Skeletal muscle satellite cell (primary cell): ENCODE results near the gene SLC6A1.

Source experiments
- H3K27me3 ChIP-seq: 2 replicates; pipeline ENCODE4 v1.7.0; 2013; ENCODE audit warnings: low read length; ENCODE audit not compliant: control insufficient read depth, insufficient read depth
- H3K36me3 ChIP-seq: 2 replicates; pipeline ENCODE4 v1.7.0; 2013; ENCODE audit warnings: mild to moderate bottlenecking, control low read depth, low read length; ENCODE audit not compliant: insufficient read depth
- H3K4me1 ChIP-seq: 2 replicates; pipeline ENCODE4 v1.7.0; 2013; ENCODE audit warnings: low read length; ENCODE audit not compliant: control insufficient read depth, insufficient read depth
- H3K4me2 ChIP-seq: 2 replicates; pipeline ENCODE4 v1.7.0; 2013; ENCODE audit warnings: mild to moderate bottlenecking, low read length
- H3K4me3 ChIP-seq: 2 replicates; pipeline ENCODE4 v1.7.0; 2013; ENCODE audit warnings: low read length
- H3K9ac ChIP-seq: 2 replicates; pipeline ENCODE4 v1.7.0; 2013; ENCODE audit warnings: mild to moderate bottlenecking, low read depth, low read length, moderate library complexity
- H3K9me3 ChIP-seq: replicated peaks from 2 replicates; pipeline ENCODE4 v1.7.0; 2013; ENCODE audit warnings: mild to moderate bottlenecking, control low read depth, low read length

Gene SLC6A1

GRCh38 chr3:11024181-11024580, 31.6 kb downstream of the SLC6A1 start:
- no peak overlapping the region for H3K9ac ChIP-seq
- H3K4me2 ChIP-seq = no peak overlapping the region
- no peak overlapping the region for H3K4me3 ChIP-seq
- H3K27me3 ChIP-seq = peaks cover 57% of the 10 kb centered on the region
- no peaks in the 10 kb centered on the region for H3K4me1 ChIP-seq
- no peaks in the 10 kb centered on the region for H3K36me3 ChIP-seq
- no peaks in the 10 kb centered on the region for H3K9me3 ChIP-seq

- H3K4me3 ChIP-seq = no peak overlapping the region
- H3K36me3 ChIP-seq = no peaks in the 10 kb centered on the region
- H3K4me2 ChIP-seq = no peak overlapping the region
These were observed 37.4 kb downstream of the SLC6A1 start for GRCh38 chr3:11029948-11030347.

GRCh38 chr3:11033871-11034270, 41.3 kb downstream of the SLC6A1 start:
- Histone ChIP-seq H3K36me3 (no peaks in the 10 kb centered on the region), H3K27me3 (peaks cover 19% of the 10 kb centered on the region), H3K9me3 (no peaks in the 10 kb centered on the region), H3K4me3 (no peak overlapping the region), H3K9ac (no peak overlapping the region), H3K4me2 (no peak overlapping the region), H3K4me1 (no peaks in the 10 kb centered on the region)

More at GRCh38 chr3:11029948-11030347, 37.4 kb downstream of the SLC6A1 start:
- no peaks in the 10 kb centered on the region for H3K4me1 ChIP-seq
- no peak overlapping the region for H3K9ac ChIP-seq
- peaks cover 7% of the 10 kb centered on the region for H3K27me3 ChIP-seq
- H3K9me3 ChIP-seq = no peaks in the 10 kb centered on the region

- Histone ChIP-seq H3K4me1 (no peaks in the 10 kb centered on the region), H3K4me2 (no peak overlapping the region), H3K9ac (no peak overlapping the region), H3K27me3 (peaks cover 22% of the 10 kb centered on the region), H3K4me3 (no peak overlapping the region), H3K9me3 (no peaks in the 10 kb centered on the region), H3K36me3 (no peaks in the 10 kb centered on the region)
These were observed 41.9 kb downstream of the SLC6A1 start for GRCh38 chr3:11034309-11034985.

- H3K27me3 ChIP-seq = peaks cover 31% of the 10 kb centered on the region
- H3K9me3 ChIP-seq = no peaks in the 10 kb centered on the region
- H3K36me3 ChIP-seq = no peaks in the 10 kb centered on the region
- H3K4me2 ChIP-seq = no peak overlapping the region
- no peaks in the 10 kb centered on the region for H3K4me1 ChIP-seq
- no peak overlapping the region for H3K4me3 ChIP-seq
- H3K9ac ChIP-seq = no peak overlapping the region
These were observed 43.4 kb downstream of the SLC6A1 start for GRCh38 chr3:11035757-11036505.

GRCh38 chr3:11037241-11037873, 44.8 kb downstream of the SLC6A1 start:
- no peaks in the 10 kb centered on the region for H3K4me1 ChIP-seq
- no peak overlapping the region for H3K9ac ChIP-seq
- H3K4me2 ChIP-seq = no peak overlapping the region
- no peaks in the 10 kb centered on the region for H3K36me3 ChIP-seq
- H3K27me3 ChIP-seq = peaks cover 41% of the 10 kb centered on the region
- no peak overlapping the region for H3K4me3 ChIP-seq
- no peaks in the 10 kb centered on the region for H3K9me3 ChIP-seq

GRCh38 chr3:11037976-11038375, 45.4 kb downstream of the SLC6A1 start:
- Histone ChIP-seq H3K4me3 (no peak overlapping the region), H3K4me1 (no peaks in the 10 kb centered on the region), H3K36me3 (no peaks in the 10 kb centered on the region), H3K9ac (no peak overlapping the region), H3K4me2 (no peak overlapping the region), H3K9me3 (no peaks in the 10 kb centered on the region), H3K27me3 (peaks cover 44% of the 10 kb centered on the region)

- no peaks in the 10 kb centered on the region for H3K9me3 ChIP-seq
- peaks cover 64% of the 10 kb centered on the region for H3K27me3 ChIP-seq
- no peak overlapping the region for H3K4me2 ChIP-seq
- no peaks in the 10 kb centered on the region for H3K36me3 ChIP-seq
- H3K4me3 ChIP-seq = no peak overlapping the region
- no peak overlapping the region for H3K9ac ChIP-seq
- no peaks in the 10 kb centered on the region for H3K4me1 ChIP-seq
These were observed 53.0 kb downstream of the SLC6A1 start for GRCh38 chr3:11045536-11045935.

- Histone ChIP-seq H3K4me3 (no peak overlapping the region), H3K9me3 (no peaks in the 10 kb centered on the region), H3K27me3 (peaks cover 67% of the 10 kb centered on the region), H3K36me3 (no peaks in the 10 kb centered on the region), H3K4me1 (no peaks in the 10 kb centered on the region), H3K9ac (no peak overlapping the region), H3K4me2 (no peak overlapping the region)
These were observed 55.0 kb downstream of the SLC6A1 start for GRCh38 chr3:11047500-11047899.

- H3K4me2 ChIP-seq = no peak overlapping the region
- no peaks in the 10 kb centered on the region for H3K36me3 ChIP-seq
- peaks cover 79% of the 10 kb centered on the region for H3K27me3 ChIP-seq
- H3K9me3 ChIP-seq = no peaks in the 10 kb centered on the region
- no peak overlapping the region for H3K4me3 ChIP-seq
- H3K4me1 ChIP-seq = no peaks in the 10 kb centered on the region
- no peak overlapping the region for H3K9ac ChIP-seq
These were observed 58.2 kb downstream of the SLC6A1 start for GRCh38 chr3:11050666-11051323.

- Histone ChIP-seq H3K4me1 (no peaks in the 10 kb centered on the region), H3K27me3 (peaks cover 72% of the 10 kb centered on the region), H3K4me2 (no peak overlapping the region), H3K9me3 (no peaks in the 10 kb centered on the region), H3K36me3 (no peaks in the 10 kb centered on the region), H3K4me3 (no peak overlapping the region), H3K9ac (no peak overlapping the region)
These were observed 61.5 kb downstream of the SLC6A1 start for GRCh38 chr3:11053926-11054503.
